Tibial nerve (tissue), 4 donors: ENCODE measurements around the gene PAPSS2. TPM values are rescaled to one million over a fixed set of nuclear protein-coding genes. Genes with fewer than 3 reads are reported as not detected.
"Not testable (repeated sequence)": the region's sequence is repeated elsewhere in the genome, so short reads cannot be mapped to it uniquely, and the experiment has no call there.

Source experiments
- DNase-seq, 2 donors: peaks; one replicate each; pipeline ENCODE4 v3.0.0-alpha.2; 2019; ENCODE audit warnings: low spot score in 2 of 2
- H3K27ac ChIP-seq, 4 donors: fragments of 200-600 bp; sonication (generic) in 3 of 4; one replicate each; pipeline ENCODE4 v1.5.1; 2017 to 2019; ENCODE audit warnings: mild to moderate bottlenecking in 1 of 4
- H3K27me3 ChIP-seq, 2 donors: fragments of 200-600 bp; sonication (generic) in 1 of 2; one replicate each; pipeline versions ENCODE4 v1.5.1 to v1.6.0; 2017 to 2019
- H3K36me3 ChIP-seq, 3 donors: fragments of 200-600 bp; sonication (generic); one replicate each; pipeline ENCODE4 v1.5.1; 2018 to 2019
- H3K4me1 ChIP-seq, 4 donors: fragments of 200-600 bp; sonication (generic) in 3 of 4; one replicate each; pipeline ENCODE4 v1.5.1; 2017 to 2019
- H3K4me3 ChIP-seq, 4 donors: fragments of 200-600 bp; sonication (generic) in 3 of 4; one replicate each; pipeline ENCODE4 v1.5.1; 2017 to 2019; ENCODE audit warnings: mild to moderate bottlenecking in 1 of 4, moderate library complexity in 1 of 4
- H3K9me3 ChIP-seq, 4 donors: fragments of 200-600 bp; sonication (generic) in 3 of 4; one replicate each; pipeline ENCODE4 v1.5.1; 2017 to 2019
- EP300 ChIP-seq, 2 donors: sonication (generic); formaldehyde crosslinking; IDR thresholded peaks; one replicate each; pipeline ENCODE4 v1.6.1; 2017; ENCODE audit warnings: antibody characterized with exemption in 2 of 2, mild to moderate bottlenecking in 1 of 2
- POLR2A ChIP-seq, 2 donors: fragments of 450-650 bp; IDR thresholded peaks; one replicate each; pipeline ENCODE4 v1.6.1; 2017; ENCODE audit warnings: antibody characterized with exemption in 2 of 2, mild to moderate bottlenecking in 2 of 2, moderate library complexity in 2 of 2
- WGBS, 2 donors: methylation state at CpG; one replicate each; pipeline ENCODE4 v1.1.5; 2018; 5-methylcytosine and 5-hydroxymethylcytosine counted together
- total RNA-seq, 4 donors: library from RNA; depleted of rRNA; stranded (reverse); fragments of >200 nt; gene quantifications; one replicate each; pipeline ENCODE4 v1.1.0, GENCODE V29; 2016
- TF ChIP-seq, protein P1 (sequence below), 5 experiments: fragments of 200-600 bp in 3 of 5; fragments of 450-650 bp in 2 of 5; sonication (generic) in 3 of 5; IDR thresholded peaks; one replicate each; pipeline ENCODE4 v1.5.1; 2016 to 2019; ENCODE audit warnings: antibody characterized with exemption in 5 of 5, mild to moderate bottlenecking in 3 of 5, moderate library complexity in 2 of 5

Gene PAPSS2
- total RNA-seq, 4 donors from 2014 or later = 11.6 to 32.8 (median 19.8) TPM

DNA sequence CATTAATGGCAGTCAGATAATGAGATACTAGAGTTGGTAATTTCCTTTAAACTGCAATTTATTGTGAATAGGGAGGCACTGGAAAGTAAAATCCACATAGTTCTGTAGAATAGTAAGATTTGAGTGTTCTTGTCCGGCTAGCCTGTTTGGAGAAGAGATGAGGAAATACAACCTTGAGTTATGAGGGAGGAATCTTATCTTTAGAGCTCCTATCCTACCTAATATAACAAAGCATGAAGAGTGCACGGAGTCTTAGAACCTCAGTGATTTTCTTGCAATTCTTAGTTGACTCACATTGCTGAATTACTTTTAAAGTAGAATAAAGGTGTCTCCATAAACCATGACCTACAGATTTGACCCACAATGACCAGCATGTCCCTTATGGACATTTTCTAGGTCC, 84.9 kb downstream of the PAPSS2 start:
- Histone ChIP-seq H3K9me3 (no peaks in the 10 kb centered on the region), H3K36me3 (peaks cover 0 to 23% (median 0%) of the 10 kb centered on the region in 3 donors), H3K27ac (no peak overlapping the region), H3K4me3 (no peak overlapping the region), H3K27me3 (no peaks in the 10 kb centered on the region), H3K4me1 (peaks cover 0 to 7% (median 0%) of the 10 kb centered on the region in 4 donors)
- WGBS, 2 donors = 96 to 99% methylated on average over 2 of the region's 2 CpGs
- no peak for DNase-seq
- TF ChIP-seq, protein P1, sequence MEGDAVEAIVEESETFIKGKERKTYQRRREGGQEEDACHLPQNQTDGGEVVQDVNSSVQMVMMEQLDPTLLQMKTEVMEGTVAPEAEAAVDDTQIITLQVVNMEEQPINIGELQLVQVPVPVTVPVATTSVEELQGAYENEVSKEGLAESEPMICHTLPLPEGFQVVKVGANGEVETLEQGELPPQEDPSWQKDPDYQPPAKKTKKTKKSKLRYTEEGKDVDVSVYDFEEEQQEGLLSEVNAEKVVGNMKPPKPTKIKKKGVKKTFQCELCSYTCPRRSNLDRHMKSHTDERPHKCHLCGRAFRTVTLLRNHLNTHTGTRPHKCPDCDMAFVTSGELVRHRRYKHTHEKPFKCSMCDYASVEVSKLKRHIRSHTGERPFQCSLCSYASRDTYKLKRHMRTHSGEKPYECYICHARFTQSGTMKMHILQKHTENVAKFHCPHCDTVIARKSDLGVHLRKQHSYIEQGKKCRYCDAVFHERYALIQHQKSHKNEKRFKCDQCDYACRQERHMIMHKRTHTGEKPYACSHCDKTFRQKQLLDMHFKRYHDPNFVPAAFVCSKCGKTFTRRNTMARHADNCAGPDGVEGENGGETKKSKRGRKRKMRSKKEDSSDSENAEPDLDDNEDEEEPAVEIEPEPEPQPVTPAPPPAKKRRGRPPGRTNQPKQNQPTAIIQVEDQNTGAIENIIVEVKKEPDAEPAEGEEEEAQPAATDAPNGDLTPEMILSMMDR (IDR thresholded peaks at IDR 0.05) = no peak
- no peak for TF ChIP-seq EP300 (IDR thresholded peaks at IDR 0.05)

DNA sequence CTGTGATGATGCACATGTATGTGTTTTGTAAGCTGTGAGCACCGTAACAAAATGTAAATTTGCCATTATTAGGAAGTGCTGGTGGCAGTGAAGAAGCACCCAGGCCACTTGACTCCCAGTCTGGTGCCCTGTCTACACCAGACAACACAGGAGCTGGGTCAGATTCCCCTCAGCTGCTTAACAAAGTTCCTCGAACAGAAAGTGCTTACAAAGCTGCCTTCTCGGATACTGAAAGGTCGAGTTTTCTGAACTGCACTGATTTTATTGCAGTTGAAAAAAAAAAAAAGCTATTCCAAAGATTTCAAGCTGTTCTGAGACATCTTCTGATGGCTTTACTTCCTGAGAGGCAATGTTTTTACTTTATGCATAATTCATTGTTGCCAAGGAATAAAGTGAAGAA, 87.2 kb downstream of the PAPSS2 start:
- H3K4me3 ChIP-seq = no peak overlapping the region
- H3K4me1 ChIP-seq = peaks cover 0 to 3% (median 0%) of the 10 kb centered on the region in 4 donors
- H3K36me3 ChIP-seq = peaks cover 0 to 23% (median 0%) of the 10 kb centered on the region in 3 donors
- H3K27ac ChIP-seq = no peak overlapping the region
- no peak for DNase-seq
- H3K27me3 ChIP-seq = no peaks in the 10 kb centered on the region
- no peaks in the 10 kb centered on the region for H3K9me3 ChIP-seq
- TF ChIP-seq POLR2A (IDR thresholded peaks at IDR 0.05) (no peak), EP300 (IDR thresholded peaks at IDR 0.05) (no peak)
- TF ChIP-seq, protein P1 (IDR thresholded peaks at IDR 0.05) = no peak
- WGBS, 2 donors = 27 to 40% methylated on average over 4 of the region's 4 CpGs

DNA sequence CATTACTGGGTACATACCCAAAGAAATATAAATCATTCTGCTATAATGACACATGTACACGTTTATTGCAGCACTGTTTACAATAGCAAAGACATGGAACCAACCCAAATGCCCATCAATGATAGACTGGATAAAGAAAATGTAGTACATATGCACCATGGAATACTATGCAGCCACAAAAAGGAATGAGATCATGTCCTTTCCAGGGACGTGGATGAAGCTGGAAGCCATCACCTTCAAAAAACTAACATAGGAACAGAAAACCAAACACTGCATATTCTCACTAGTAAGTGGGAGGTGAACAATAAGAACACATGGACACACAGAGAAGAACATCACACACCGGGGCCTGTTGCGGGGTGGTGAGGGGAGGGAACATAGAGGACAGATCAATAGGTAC, 88.6 kb downstream of the PAPSS2 start:
- peaks cover 0 to 16% (median 0%) of the 10 kb centered on the region in 3 donors for H3K36me3 ChIP-seq
- H3K27me3 ChIP-seq, H3K4me3 ChIP-seq, H3K27ac ChIP-seq, H3K4me1 ChIP-seq, H3K9me3 ChIP-seq, DNase-seq: not testable (repeated sequence)
- whole genome bisulfite sequencing, 2 donors = 87 to 89% methylated on average over 4 of the region's 4 CpGs

DNA sequence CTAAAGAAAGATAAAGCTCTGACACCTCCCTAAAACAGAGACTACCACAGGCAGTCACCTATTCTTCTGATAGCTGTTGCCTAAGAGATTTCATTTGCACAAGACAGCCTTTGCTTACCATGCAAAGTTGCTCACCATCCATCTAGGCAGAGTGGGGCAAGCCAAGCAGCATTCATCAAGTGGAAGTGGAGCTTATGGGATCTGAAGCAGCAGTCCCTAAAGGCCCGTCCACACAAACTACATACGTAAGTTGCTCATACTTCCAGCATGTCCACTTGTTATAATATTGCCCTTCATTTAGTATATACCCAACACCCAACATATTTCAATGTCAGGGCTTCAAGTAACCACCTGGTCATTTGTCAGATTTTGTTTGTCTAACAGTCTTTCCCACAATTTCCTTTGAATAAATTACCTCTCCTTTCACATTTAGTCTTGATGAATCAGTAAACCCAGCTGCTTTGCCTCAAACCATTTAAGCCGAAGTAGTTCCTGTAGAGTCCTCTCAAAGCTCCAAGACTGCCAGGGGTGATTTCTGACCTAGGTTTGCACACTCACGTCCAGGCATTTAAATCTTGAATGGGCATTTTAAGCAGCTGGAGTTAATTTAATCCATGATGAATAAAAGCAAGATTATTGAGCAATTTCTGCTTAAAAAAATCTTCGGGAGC, 90.5 kb downstream of the PAPSS2 start:
- peaks cover 0 to 17% (median 0%) of the 10 kb centered on the region in 3 donors for H3K36me3 ChIP-seq
- TF ChIP-seq POLR2A (IDR thresholded peaks at IDR 0.05) (no peak), EP300 (IDR thresholded peaks at IDR 0.05) (no peak)
- H3K27me3 ChIP-seq = no peaks in the 10 kb centered on the region
- no peaks in the 10 kb centered on the region for H3K9me3 ChIP-seq
- WGBS, 2 donors = 65 to 69% methylated on average over 5 of the region's 5 CpGs
- DNase-seq = no peak
- no peak overlapping the region for H3K4me3 ChIP-seq
- no peak overlapping the region for H3K27ac ChIP-seq
- peaks cover 0 to 3% (median 0%) of the 10 kb centered on the region in 4 donors for H3K4me1 ChIP-seq

DNA sequence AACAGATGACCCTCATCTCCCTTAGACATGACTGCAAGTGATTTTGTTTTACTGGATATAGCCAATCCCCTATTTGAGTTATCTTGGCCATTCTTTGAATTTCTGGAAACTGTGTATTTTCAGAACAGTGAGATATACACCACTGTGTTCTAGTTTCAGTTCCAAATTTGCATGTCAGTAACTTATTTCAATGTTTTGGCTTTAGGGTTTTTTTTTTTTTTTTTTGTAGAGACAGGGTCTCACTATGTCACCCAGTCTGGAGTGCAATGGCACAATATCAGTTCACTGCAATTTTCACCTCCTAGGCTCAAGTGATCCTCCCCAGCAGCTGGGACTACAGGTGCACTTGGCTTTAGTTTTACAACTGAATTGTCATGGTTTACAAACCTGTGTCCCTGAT, 91.1 kb downstream of the PAPSS2 start:
- H3K4me1 ChIP-seq = peaks cover 0 to 3% (median 0%) of the 10 kb centered on the region in 4 donors
- H3K4me3 ChIP-seq = no peak overlapping the region
- no peak for TF ChIP-seq POLR2A (IDR thresholded peaks at IDR 0.05)
- no peak for TF ChIP-seq EP300 (IDR thresholded peaks at IDR 0.05)
- TF ChIP-seq, protein P1 (IDR thresholded peaks at IDR 0.05) = no peak
- no peaks in the 10 kb centered on the region for H3K9me3 ChIP-seq
- no peak overlapping the region for H3K27ac ChIP-seq
- no peak for DNase-seq
- H3K27me3 ChIP-seq = no peaks in the 10 kb centered on the region
- peaks cover 0 to 18% (median 0%) of the 10 kb centered on the region in 3 donors for H3K36me3 ChIP-seq

DNA sequence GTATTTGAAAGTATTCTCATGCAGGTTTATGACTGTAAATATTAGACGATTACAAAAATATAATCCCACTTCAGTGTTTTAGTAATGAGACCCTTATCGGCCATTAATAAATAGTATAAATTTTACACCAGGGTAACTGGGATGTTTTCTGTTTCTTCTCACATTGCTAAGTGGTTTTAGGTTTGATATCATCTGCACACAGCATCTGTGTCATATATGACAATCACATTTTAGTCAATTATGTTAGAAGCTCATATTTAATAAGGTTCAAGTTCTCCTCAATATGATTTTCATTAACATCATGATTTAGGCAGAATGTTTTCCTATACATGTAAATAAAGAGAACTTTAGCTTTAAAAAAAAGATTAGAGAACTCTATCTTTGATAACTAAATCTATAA, 91.6 kb downstream of the PAPSS2 start:
- H3K9me3 ChIP-seq = no peaks in the 10 kb centered on the region
- no peaks in the 10 kb centered on the region for H3K27me3 ChIP-seq
- H3K36me3 ChIP-seq = peaks cover 0 to 22% (median 0%) of the 10 kb centered on the region in 3 donors
- no peak for DNase-seq
- 93 to 98% methylated on average over 2 of the region's 2 CpGs for WGBS, 2 donors
- H3K27ac ChIP-seq = no peak overlapping the region
- peaks cover 0 to 3% (median 0%) of the 10 kb centered on the region in 4 donors for H3K4me1 ChIP-seq
- TF ChIP-seq, protein P1 (IDR thresholded peaks at IDR 0.05) = no peak
- TF ChIP-seq EP300 (IDR thresholded peaks at IDR 0.05) (no peak), POLR2A (IDR thresholded peaks at IDR 0.05) (no peak)
- no peak overlapping the region for H3K4me3 ChIP-seq
